Brain microvascular endothelial cell (primary cell): Measurements from ENCODE around the gene GIPC3.

Source experiments
- DNase-seq: peaks from one replicate; pipeline ENCODE4 v3.0.0-alpha.2; 2020
- H3K27ac ChIP-seq: fragments of 250-450 bp; sonication (Bioruptor Pico); 2 replicates; pipeline ENCODE4 v1.5.1; 2020; ENCODE audit warnings: mild to moderate bottlenecking, moderate library complexity
- H3K27me3 ChIP-seq: fragments of 250-450 bp; sonication (Bioruptor Pico); replicated peaks from 2 replicates; pipeline ENCODE4 v1.5.1; 2020; ENCODE audit warnings: mild to moderate bottlenecking
- H3K36me3 ChIP-seq: fragments of 250-450 bp; sonication (Bioruptor Pico); replicated peaks from 2 replicates; pipeline ENCODE4 v1.5.1; 2020; ENCODE audit warnings: mild to moderate bottlenecking
- H3K4me3 ChIP-seq: 2 replicates; pipeline ENCODE4 v1.5.1; 2011; ENCODE audit warnings: low read depth, mild to moderate bottlenecking, control low read depth, low read length, moderate library complexity
- in situ Hi-C: cut with HindIII; loops from 2 replicates; pipeline ENCODE4 v1.10.0; 2017; ENCODE audit warnings: low sequenced_read_pairs, low pct_ligation_motif_present
- TF ChIP-seq, protein P1 (sequence below): IDR thresholded peaks from 2 replicates; pipeline ENCODE4 v1.5.1; 2011; ENCODE audit warnings: low read depth, mild to moderate bottlenecking, moderate library complexity, low read length, control low read depth, inconsistent platforms; ENCODE audit errors: missing control alignments

The GIPC3 gene

DNA sequence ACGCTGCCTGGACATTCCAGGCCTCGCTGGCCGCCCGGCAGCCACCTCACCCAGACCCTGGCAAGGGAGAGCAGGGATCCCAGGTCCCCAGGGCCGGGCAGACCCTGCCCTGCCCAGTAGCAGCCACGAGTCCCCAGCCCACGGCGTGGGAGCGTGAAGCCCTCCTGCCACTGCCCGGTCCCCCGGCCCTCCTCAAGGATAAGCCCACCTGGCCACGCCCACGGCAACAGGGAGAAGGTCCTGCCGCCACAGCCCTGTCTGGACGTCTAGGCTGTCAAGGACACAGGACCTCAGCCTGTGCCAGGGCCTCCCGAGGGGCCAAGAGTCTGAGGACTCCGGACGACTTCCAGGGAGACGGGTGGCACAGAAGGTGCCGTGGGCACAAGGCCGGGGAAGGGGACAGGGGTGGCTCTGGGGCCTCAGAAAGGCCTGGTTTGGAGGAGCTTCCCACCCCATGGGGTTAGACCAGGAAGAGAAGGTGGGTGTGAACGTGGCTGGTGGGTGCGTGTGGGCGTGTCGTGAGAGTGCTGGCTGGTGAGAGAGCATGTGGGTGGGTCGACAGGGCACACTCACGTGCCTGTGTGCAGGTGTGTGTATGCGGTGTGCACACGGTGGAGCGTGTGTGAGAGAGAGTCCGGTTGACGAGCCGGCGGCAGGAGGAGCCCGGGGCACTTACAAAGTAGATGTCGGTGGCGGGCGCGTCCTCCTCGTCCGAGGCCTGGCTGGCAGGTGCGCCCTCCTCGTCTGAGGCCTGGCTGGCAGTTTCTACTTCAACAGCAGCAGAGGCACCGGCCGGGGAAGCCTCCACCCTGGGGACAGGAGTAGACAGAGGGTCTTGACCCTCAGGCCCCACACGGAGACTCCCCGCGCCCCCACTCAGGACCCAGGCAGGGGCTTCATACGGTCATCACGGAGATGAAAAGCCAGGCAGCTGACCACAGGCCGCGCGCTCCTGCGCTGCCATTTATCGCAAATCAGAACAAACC lies 53.2 kb downstream of the GIPC3 start:
- in situ Hi-C loops, result no loop called here
- TF ChIP-seq, protein P1, sequence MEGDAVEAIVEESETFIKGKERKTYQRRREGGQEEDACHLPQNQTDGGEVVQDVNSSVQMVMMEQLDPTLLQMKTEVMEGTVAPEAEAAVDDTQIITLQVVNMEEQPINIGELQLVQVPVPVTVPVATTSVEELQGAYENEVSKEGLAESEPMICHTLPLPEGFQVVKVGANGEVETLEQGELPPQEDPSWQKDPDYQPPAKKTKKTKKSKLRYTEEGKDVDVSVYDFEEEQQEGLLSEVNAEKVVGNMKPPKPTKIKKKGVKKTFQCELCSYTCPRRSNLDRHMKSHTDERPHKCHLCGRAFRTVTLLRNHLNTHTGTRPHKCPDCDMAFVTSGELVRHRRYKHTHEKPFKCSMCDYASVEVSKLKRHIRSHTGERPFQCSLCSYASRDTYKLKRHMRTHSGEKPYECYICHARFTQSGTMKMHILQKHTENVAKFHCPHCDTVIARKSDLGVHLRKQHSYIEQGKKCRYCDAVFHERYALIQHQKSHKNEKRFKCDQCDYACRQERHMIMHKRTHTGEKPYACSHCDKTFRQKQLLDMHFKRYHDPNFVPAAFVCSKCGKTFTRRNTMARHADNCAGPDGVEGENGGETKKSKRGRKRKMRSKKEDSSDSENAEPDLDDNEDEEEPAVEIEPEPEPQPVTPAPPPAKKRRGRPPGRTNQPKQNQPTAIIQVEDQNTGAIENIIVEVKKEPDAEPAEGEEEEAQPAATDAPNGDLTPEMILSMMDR, result no peak
- no peak overlapping the region for H3K27ac ChIP-seq
- peaks cover 43% of the 10 kb centered on the region for H3K36me3 ChIP-seq
- DNase-seq, result no peak
- no peaks in the 10 kb centered on the region for H3K27me3 ChIP-seq
- H3K4me3 ChIP-seq, result no peak overlapping the region

DNA sequence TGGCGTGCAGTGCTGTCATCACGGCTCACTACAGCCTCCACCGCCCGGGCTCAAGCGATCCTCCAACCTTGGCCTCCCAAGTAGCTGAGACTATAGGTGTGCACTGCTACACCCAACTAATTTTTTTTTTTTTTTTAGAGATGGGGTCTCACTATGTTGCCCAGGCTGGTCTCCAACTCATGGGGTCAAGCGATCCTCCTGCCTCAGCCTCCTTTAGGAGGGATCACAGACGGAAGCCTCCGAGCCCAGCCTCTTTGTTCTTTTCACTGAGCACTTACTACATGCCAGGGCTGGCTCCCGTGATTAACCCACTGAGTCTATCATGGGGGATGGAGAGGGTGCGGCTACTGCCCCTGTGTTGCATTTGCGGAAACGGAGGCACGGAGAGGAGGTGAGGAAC lies 54.2 kb downstream of the GIPC3 start:
- DNase-seq, result no peak
- TF ChIP-seq, protein P1, result no peak
- Histone ChIP-seq H3K27me3 (no peaks in the 10 kb centered on the region), H3K27ac (no peak overlapping the region), H3K4me3 (no peak overlapping the region), H3K36me3 (peaks cover 46% of the 10 kb centered on the region)
- in situ Hi-C loops, result no loop called here

DNA sequence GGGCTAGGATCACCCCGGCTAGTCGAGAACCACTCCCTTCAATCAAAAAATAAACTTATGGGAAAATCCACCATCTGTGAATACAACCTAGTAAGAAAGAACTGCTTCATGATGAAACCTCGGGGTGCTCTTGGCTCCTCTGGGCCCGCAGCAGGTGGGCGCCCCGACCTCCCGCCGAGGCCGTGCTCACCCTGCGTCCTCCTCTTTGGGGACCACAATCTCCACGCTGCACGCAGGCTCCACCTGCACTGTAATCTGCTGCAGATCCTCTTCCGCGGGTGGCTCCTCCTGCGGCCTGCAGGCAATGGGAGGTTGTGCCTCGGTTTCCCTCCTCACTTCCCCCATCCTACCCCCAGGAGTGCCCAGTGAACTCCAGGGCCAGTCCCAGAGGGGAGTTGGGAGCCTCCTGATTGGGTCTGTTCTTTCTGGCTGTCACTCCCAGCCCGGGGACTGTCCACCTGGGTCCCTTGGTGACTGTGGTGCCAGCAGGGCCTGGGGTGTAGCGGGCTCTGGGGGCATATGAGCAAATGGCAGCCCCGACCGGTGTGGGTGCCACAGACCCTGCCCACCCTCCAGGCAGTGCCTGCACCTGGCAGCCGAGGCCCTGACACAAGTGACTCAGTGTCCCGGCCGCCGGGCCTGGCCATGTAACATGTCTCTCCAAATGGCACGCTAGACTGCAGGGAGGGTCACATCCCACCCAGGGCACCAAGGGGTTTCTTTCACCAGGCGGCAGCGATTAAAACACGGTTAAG lies 56.4 kb downstream of the GIPC3 start:
- Histone ChIP-seq H3K27me3 (no peaks in the 10 kb centered on the region), H3K27ac (no peak overlapping the region), H3K4me3 (no peak overlapping the region), H3K36me3 (peaks cover 63% of the 10 kb centered on the region)
- DNase-seq, result no peak
- in situ Hi-C loops, result no loop called here
- TF ChIP-seq, protein P1, result no peak

DNA sequence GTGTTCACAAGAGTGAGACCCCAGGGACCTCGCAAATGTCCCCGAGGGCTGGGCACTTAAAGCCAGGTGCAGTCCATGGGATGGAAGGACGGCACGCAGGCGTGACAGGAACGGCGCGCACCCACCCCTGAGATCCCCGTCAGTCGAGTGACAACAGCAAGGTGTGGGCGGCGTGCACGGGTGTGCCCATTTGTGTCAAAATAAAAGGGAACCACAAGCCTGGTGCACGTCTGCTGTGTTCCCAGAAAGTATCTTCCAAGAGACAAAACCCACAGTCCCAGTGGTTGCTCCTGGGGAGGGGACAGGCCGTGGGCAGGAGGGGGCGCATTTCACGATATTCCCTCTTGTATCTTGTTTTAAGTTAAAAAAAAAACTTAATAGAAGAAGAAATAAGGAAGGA lies 57.0 kb downstream of the GIPC3 start:
- Histone ChIP-seq H3K27ac (no peak overlapping the region), H3K4me3 (no peak overlapping the region), H3K27me3 (no peaks in the 10 kb centered on the region), H3K36me3 (peaks cover 59% of the 10 kb centered on the region)
- in situ Hi-C loops, result no loop called here
- TF ChIP-seq, protein P1, result no peak
- DNase-seq, result no peak
